ENCODE results near the gene LENEP.

- TF ChIP-seq EZH2 (IDR thresholded peaks at IDR 0.05; ENCODE audit: insufficient read depth, poor library complexity, severe bottlenecking) (no peak), EZH2phosphoT487 (IDR thresholded peaks at IDR 0.05; ENCODE audit: insufficient read depth, low read depth) (no peak)
Measured at GRCh38 chr1:155042789-155043188, 49.4 kb downstream of the LENEP start.

Measured in GM23248 (cell line).